Muscle of leg (tissue), 11 donors: ENCODE measurements around the gene HHEX. TPM values are rescaled to one million over a fixed set of nuclear protein-coding genes. Genes with fewer than 3 reads are reported as not detected.

Experiments
- DNase-seq: peaks from one replicate; pipeline ENCODE4 v3.0.0; 2013
- H3K27ac ChIP-seq: one replicate; pipeline ENCODE4 v1.5.1; 2013; ENCODE audit warnings: mild to moderate bottlenecking, low read length, control low read depth
- H3K27me3 ChIP-seq: one replicate; pipeline ENCODE4 v1.6.1; 2013; ENCODE audit warnings: low read length; ENCODE audit not compliant: control insufficient read depth, insufficient read depth
- H3K36me3 ChIP-seq: one replicate; pipeline ENCODE4 v1.6.1; 2013; ENCODE audit warnings: low read length; ENCODE audit not compliant: control insufficient read depth, insufficient read depth
- H3K4me1 ChIP-seq: one replicate; pipeline ENCODE4 v1.6.1; 2013; ENCODE audit warnings: low read length; ENCODE audit not compliant: control insufficient read depth, insufficient read depth
- H3K4me3 ChIP-seq: one replicate; pipeline ENCODE4 v1.5.1; 2013; ENCODE audit warnings: low read length, control low read depth
- H3K9me3 ChIP-seq: replicated peaks from 2 replicates; pipeline ENCODE4 v1.6.1; 2013; ENCODE audit warnings: low read depth, low read length; ENCODE audit not compliant: control insufficient read depth
- WGBS: methylation state at CpG from one replicate; pipeline ENCODE4 v1.1.5; 2013; ENCODE audit warnings: missing lambda C conversion rate; ENCODE audit not compliant: insufficient coverage; 5-methylcytosine and 5-hydroxymethylcytosine counted together
- polyA plus RNA-seq, 8 donors: library from polyadenylated mRNA; unstranded; fragments of 120-200 nt; gene quantifications; one replicate each; pipeline versions ENCODE4 v1.2.1 to v1.2.3, GENCODE V29; 2013; ENCODE audit warnings: inconsistent platforms in 1 of 8, low replicate concordance in 1 of 8; ENCODE audit not compliant: insufficient read length in 8 of 8, insufficient read depth in 1 of 8
- total RNA-seq: library from RNA; stranded (reverse); fragments of 120-200 nt; gene quantifications from one replicate; pipeline ENCODE4 v1.2.4, GENCODE V29; 2013

The HHEX gene
- total and polyA plus RNA-seq, 9 donors, result 3.6 to 10.3 (median 7.1) TPM

DNA sequence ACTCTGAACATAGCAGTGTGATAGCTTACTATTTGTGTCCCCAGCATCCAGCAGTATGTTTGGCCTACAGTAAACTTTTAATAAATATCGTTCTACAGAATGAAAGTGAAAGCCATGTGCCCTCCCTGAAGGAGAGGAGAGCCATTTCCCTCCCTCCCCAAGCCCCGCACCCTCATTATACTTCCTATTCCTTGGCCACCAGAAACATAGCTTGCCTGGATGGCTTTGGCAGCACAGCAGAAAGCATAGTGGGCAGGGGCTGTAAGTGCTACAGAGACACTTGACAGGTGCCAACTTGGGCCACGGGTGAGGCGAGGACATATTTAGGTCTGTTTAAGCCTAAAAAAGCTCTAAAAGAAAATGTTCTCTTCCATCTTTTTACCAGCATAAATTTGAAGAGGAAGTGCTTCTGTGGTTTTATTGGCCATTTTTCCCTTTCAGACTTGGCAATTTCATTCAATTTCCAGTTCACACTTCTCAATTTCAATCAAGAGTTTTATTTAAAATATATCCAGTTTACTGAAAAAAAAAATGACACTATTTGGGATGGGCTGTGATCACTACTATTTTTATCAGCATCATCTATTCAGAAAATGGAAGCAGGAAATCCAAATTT lies 12.7 kb downstream of the HHEX start:
- H3K27ac ChIP-seq, result no peak overlapping the region
- no peaks in the 10 kb centered on the region for H3K9me3 ChIP-seq
- no peak for DNase-seq
- no peak overlapping the region for H3K4me3 ChIP-seq
- H3K36me3 ChIP-seq, result no peaks in the 10 kb centered on the region
- H3K27me3 ChIP-seq, result peaks cover 44% of the 10 kb centered on the region
- H3K4me1 ChIP-seq, result peaks cover 5% of the 10 kb centered on the region
- WGBS, result no CpG with 5 or more reads among the region's 4 CpGs

- Histone ChIP-seq H3K9me3 (no peaks in the 10 kb centered on the region), H3K4me3 (no peak overlapping the region), H3K27ac (no peak overlapping the region), H3K27me3 (no peaks in the 10 kb centered on the region), H3K4me1 (no peaks in the 10 kb centered on the region), H3K36me3 (no peaks in the 10 kb centered on the region)
- 100% methylated on average over 1 of the region's 10 CpGs for WGBS
- DNase-seq, result no peak
Observed at GRCh38 chr10:92712016-92712889, 22.5 kb downstream of the HHEX start.

- WGBS, result 87% methylated on average over 6 of the region's 7 CpGs
- no peak for DNase-seq
Observed at GRCh38 chr10:92714152-92714845, 24.5 kb downstream of the HHEX start.

DNA sequence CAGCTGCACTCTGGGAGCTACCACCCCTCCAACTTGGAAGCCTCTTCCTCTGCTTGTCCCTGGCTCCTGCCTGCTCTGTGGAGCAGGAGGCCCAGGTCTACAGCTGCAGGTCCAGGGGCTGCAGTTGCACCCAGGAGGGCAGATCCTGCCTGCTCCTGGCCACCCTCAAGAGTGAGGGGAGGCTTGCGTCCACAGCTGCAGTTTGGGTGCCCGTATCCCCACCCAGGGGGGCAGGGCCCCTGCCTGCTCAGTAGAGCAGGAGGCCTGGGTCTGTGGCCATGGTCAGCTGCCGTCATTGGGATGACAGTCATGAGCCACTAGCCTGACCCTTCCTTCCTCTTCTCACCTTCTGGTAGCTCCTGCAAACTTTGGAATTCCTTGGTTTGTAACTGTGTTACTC lies 25.1 kb downstream of the HHEX start:
- H3K27ac ChIP-seq, result no peak overlapping the region
- 94% methylated on average over 3 of the region's 3 CpGs for WGBS
- no peaks in the 10 kb centered on the region for H3K4me1 ChIP-seq
- no peaks in the 10 kb centered on the region for H3K36me3 ChIP-seq
- no peaks in the 10 kb centered on the region for H3K9me3 ChIP-seq
- no peak overlapping the region for H3K4me3 ChIP-seq
- peaks cover 2% of the 10 kb centered on the region for H3K27me3 ChIP-seq
- no peak for DNase-seq

More at GRCh38 chr10:92714152-92714845, 24.5 kb downstream of the HHEX start:
- H3K9me3 ChIP-seq, result no peaks in the 10 kb centered on the region
- no peak overlapping the region for H3K27ac ChIP-seq
- peaks cover 2% of the 10 kb centered on the region for H3K27me3 ChIP-seq
- H3K36me3 ChIP-seq, result no peaks in the 10 kb centered on the region
- no peaks in the 10 kb centered on the region for H3K4me1 ChIP-seq
- H3K4me3 ChIP-seq, result no peak overlapping the region

- Histone ChIP-seq H3K4me1 (no peaks in the 10 kb centered on the region), H3K9me3 (no peaks in the 10 kb centered on the region), H3K27ac (no peak overlapping the region), H3K27me3 (peaks cover 4% of the 10 kb centered on the region), H3K4me3 (no peak overlapping the region), H3K36me3 (no peaks in the 10 kb centered on the region)
- 25% methylated on average over 1 of the region's 5 CpGs for WGBS
- DNase-seq, result no peak
Observed at GRCh38 chr10:92719991-92720830, 30.5 kb downstream of the HHEX start.

DNA sequence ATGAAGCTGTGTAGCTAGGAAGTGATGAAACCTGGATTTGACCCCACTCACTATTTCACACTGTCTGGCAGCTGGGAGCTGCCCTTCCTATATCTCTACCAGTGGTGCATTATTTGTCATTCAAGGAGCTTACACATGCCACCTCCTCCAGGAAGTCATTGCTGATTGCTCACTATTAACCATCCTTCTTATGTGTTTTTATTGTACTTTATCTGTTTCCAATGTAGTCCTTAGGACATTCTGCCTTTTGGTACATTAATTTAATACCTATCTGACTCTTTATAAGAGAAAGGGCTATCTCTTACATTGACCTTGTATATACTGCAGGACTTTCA lies 31.0 kb downstream of the HHEX start:
- Histone ChIP-seq H3K36me3 (no peaks in the 10 kb centered on the region), H3K9me3 (no peaks in the 10 kb centered on the region), H3K4me3 (no peak overlapping the region), H3K27me3 (peaks cover 4% of the 10 kb centered on the region), H3K4me1 (no peaks in the 10 kb centered on the region), H3K27ac (no peak overlapping the region)
- DNase-seq, result no peak

DNA sequence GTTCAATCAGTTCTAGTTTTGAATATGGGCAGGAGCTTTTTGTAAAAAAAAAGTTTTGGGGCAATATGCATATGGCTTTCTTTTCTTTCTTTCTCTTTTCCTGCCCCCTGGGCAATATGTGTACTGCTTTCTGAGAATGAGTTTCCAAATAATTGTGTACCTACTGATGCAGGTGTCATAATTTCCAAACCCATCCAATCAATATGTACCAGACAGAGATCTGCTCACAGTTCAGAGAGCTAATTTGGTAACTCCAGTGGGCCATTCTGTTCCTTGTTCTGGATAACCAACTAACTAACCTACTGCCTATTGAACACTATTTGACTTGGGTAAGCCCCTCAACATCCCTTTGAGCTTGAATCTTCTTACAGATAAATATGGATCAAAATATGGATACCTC lies 32.6 kb downstream of the HHEX start:
- Histone ChIP-seq H3K4me3 (no peak overlapping the region), H3K36me3 (no peaks in the 10 kb centered on the region), H3K4me1 (no peaks in the 10 kb centered on the region), H3K9me3 (no peaks in the 10 kb centered on the region), H3K27ac (no peak overlapping the region), H3K27me3 (peaks cover 4% of the 10 kb centered on the region)
- DNase-seq, result no peak

GRCh38 chr10:92727141-92727540 lies 37.4 kb downstream of the HHEX start:
- Histone ChIP-seq H3K4me3 (no peak overlapping the region), H3K9me3 (no peaks in the 10 kb centered on the region), H3K27me3 (peaks cover 2% of the 10 kb centered on the region), H3K27ac (no peak overlapping the region), H3K4me1 (no peaks in the 10 kb centered on the region), H3K36me3 (no peaks in the 10 kb centered on the region)
- 59% methylated on average over 3 of the region's 6 CpGs for WGBS
- no peak for DNase-seq

- DNase-seq, result no peak
- no peaks in the 10 kb centered on the region for H3K4me1 ChIP-seq
- no peak overlapping the region for H3K27ac ChIP-seq
- no peak overlapping the region for H3K4me3 ChIP-seq
- WGBS, result no CpG with 5 or more reads among the region's 3 CpGs
- no peaks in the 10 kb centered on the region for H3K36me3 ChIP-seq
- peaks cover 2% of the 10 kb centered on the region for H3K27me3 ChIP-seq
- H3K9me3 ChIP-seq, result no peaks in the 10 kb centered on the region
Observed at GRCh38 chr10:92727550-92727949, 37.8 kb downstream of the HHEX start.

DNA sequence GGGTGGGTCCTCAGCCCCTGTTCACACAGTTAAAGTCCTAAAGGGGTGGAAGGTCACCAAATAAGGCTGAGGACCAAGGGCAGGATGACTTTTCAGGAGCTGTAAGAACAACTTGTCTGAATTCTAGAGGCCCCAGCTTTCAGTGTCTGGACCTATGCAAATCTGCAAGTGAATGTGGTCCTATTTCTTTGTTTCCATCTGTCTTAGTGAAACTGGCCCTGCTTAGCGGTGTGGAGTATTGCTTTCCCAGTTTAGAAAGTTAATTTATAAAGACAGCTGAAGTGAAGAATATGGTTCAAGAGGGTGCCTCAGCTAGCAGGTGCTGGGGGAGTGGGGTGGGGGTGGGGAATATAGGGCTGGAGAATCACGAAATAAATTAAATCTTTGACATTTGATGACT lies 40.1 kb downstream of the HHEX start:
- no peaks in the 10 kb centered on the region for H3K9me3 ChIP-seq
- no peak for DNase-seq
- H3K27ac ChIP-seq, result no peak overlapping the region
- H3K36me3 ChIP-seq, result no peaks in the 10 kb centered on the region
- no peaks in the 10 kb centered on the region for H3K27me3 ChIP-seq
- WGBS, result 75% methylated on average over 2 of the region's 2 CpGs
- H3K4me3 ChIP-seq, result no peak overlapping the region
- no peaks in the 10 kb centered on the region for H3K4me1 ChIP-seq
